Sigmoid colon (tissue), 7 donors: Measurements from ENCODE around the gene TFEC. TPM values are rescaled to one million over a fixed set of nuclear protein-coding genes. Genes with fewer than 3 reads are reported as not detected.
"Not testable (repeated sequence)": the region's sequence is repeated elsewhere in the genome, so short reads cannot be mapped to it uniquely, and the experiment has no call there.

Experiments used
- DNase-seq: peaks from one replicate; pipeline ENCODE4 v3.0.0-alpha.2; 2019
- H3K27ac ChIP-seq, 4 donors: fragments of 200-600 bp; sonication (generic); one replicate each; pipeline ENCODE4 v1.5.1; 2016 to 2019; ENCODE audit warnings: mild to moderate bottlenecking in 1 of 4
- H3K27me3 ChIP-seq, 3 donors: fragments of 200-600 bp; sonication (generic); one replicate each; pipeline ENCODE4 v1.5.1; 2019; ENCODE audit warnings: mild to moderate bottlenecking in 1 of 3
- H3K36me3 ChIP-seq, 4 donors: fragments of 200-600 bp; sonication (generic); one replicate each; pipeline ENCODE4 v1.5.1; 2016 to 2019
- H3K4me1 ChIP-seq, 4 donors: fragments of 200-600 bp; sonication (generic); one replicate each; pipeline ENCODE4 v1.5.1; 2017 to 2019
- H3K4me3 ChIP-seq, 4 donors: fragments of 200-600 bp; sonication (generic); one replicate each; pipeline ENCODE4 v1.5.1; 2017 to 2019; ENCODE audit warnings: mild to moderate bottlenecking in 2 of 4, moderate library complexity in 1 of 4
- H3K9me3 ChIP-seq, 4 donors: fragments of 200-600 bp in 3 of 4; sonication (generic) in 3 of 4; one replicate each; pipeline versions ENCODE4 v1.5.1 to v1.6.1; 2013 to 2019
- EP300 ChIP-seq, 4 donors: sonication (generic); formaldehyde crosslinking; IDR thresholded peaks; one replicate each; pipeline ENCODE4 v1.6.1; 2017; ENCODE audit warnings: antibody characterized with exemption in 4 of 4
- POLR2A ChIP-seq, 2 donors: fragments of 450-650 bp; IDR thresholded peaks; one replicate each; pipeline ENCODE4 v1.6.1; 2016; ENCODE audit warnings: antibody characterized with exemption in 2 of 2, mild to moderate bottlenecking in 2 of 2, moderate library complexity in 2 of 2
- POLR2AphosphoS5 ChIP-seq, 4 donors: sonication (generic); formaldehyde crosslinking; IDR thresholded peaks; one replicate each; pipeline ENCODE4 v1.6.1; 2017; ENCODE audit warnings: antibody characterized with exemption in 4 of 4
- WGBS, 2 donors: extraction: QIAGEN DNeasy Blood & Tissue Kit; methylation state at CpG; one replicate each; pipeline ENCODE4 v1.1.7; 2013; 5-methylcytosine and 5-hydroxymethylcytosine counted together
- intact Hi-C: fragments of 100-400 bp; cut with DNase I; formaldehyde crosslinking; loops from one replicate; pipeline ENCODE4 v1.15.1; 2023
- polyA plus RNA-seq, 3 donors: library from polyadenylated mRNA; stranded (reverse); fragments of 200-250 nt; gene quantifications; one replicate each; pipeline ENCODE4 v1.2.3, GENCODE V29; 2013
- total RNA-seq, 4 donors: library from RNA; depleted of rRNA; stranded (reverse); fragments of >200 nt; gene quantifications; one replicate each; pipeline ENCODE4 v1.1.0, GENCODE V29; 2016
- TF ChIP-seq, protein P1 (sequence below), 4 experiments: fragments of 450-650 bp in 3 of 4; fragments of 200-600 bp in 1 of 4; IDR thresholded peaks; one replicate each; pipeline ENCODE4 v1.5.1; 2016 to 2019; ENCODE audit warnings: antibody characterized with exemption in 4 of 4, mild to moderate bottlenecking in 3 of 4, moderate library complexity in 2 of 4
- donor health status: healthy with polysubstance abuse.
- donor health status: Bipolar disorder and iron deficiency.
- donor health status: healthy.

TFEC gene
- total and polyA plus RNA-seq, 7 donors: 2.0 to 9.1 (median 4.3) TPM

DNA sequence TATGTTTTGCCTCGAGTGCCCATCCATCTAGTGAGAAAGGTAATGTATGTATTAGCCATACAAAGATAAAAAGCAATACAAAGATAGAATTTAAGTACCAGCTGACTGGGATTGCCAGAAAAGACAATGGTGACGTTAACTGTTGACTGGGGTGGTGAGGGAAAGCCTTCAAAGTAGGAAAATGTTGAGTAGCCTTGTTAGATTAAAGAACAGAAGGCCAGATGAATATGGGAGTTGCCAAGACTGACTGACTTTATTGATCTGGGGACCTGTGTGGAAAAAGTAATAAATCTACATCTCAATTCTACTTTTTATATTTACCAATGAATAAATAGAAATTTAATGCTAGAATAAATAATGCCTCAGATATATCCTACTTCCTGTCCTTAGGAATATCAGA, 97.7 kb downstream of the TFEC start:
- no peak for DNase-seq
- H3K36me3 ChIP-seq: no peaks in the 10 kb centered on the region
- intact Hi-C loops: no loop called here
- H3K4me1 ChIP-seq: no peaks in the 10 kb centered on the region
- no peak overlapping the region for H3K4me3 ChIP-seq
- H3K27ac ChIP-seq: no peak overlapping the region
- no peak for TF ChIP-seq POLR2AphosphoS5 (IDR thresholded peaks at IDR 0.05)
- TF ChIP-seq POLR2A (IDR thresholded peaks at IDR 0.05): no peak
- TF ChIP-seq, protein P1, sequence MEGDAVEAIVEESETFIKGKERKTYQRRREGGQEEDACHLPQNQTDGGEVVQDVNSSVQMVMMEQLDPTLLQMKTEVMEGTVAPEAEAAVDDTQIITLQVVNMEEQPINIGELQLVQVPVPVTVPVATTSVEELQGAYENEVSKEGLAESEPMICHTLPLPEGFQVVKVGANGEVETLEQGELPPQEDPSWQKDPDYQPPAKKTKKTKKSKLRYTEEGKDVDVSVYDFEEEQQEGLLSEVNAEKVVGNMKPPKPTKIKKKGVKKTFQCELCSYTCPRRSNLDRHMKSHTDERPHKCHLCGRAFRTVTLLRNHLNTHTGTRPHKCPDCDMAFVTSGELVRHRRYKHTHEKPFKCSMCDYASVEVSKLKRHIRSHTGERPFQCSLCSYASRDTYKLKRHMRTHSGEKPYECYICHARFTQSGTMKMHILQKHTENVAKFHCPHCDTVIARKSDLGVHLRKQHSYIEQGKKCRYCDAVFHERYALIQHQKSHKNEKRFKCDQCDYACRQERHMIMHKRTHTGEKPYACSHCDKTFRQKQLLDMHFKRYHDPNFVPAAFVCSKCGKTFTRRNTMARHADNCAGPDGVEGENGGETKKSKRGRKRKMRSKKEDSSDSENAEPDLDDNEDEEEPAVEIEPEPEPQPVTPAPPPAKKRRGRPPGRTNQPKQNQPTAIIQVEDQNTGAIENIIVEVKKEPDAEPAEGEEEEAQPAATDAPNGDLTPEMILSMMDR (IDR thresholded peaks at IDR 0.05): no peak
- no peak for TF ChIP-seq EP300 (IDR thresholded peaks at IDR 0.05)
- no peaks in the 10 kb centered on the region for H3K27me3 ChIP-seq
- no peaks in the 10 kb centered on the region for H3K9me3 ChIP-seq
- 61 to 71% methylated on average over 2 of the region's 2 CpGs for WGBS, 2 donors

DNA sequence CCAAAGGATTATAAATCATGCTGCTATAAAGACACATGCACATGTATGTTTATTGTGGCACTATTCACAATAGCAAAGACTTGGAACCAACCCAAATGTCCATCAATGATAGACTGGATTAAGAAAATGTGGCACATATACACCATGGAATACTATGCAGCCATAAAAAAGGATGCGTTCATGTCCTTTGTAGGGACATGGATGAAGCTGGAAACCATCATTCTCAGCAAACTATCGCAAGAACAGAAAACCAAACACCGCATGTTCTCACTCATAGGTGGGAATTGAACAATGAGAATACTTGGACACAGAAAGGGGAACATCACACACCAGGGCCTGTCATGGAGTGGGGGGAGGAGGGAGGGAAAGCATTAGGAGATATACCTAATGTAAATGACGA, 100.4 kb downstream of the TFEC start:
- H3K9me3 ChIP-seq: not testable (repeated sequence)

DNA sequence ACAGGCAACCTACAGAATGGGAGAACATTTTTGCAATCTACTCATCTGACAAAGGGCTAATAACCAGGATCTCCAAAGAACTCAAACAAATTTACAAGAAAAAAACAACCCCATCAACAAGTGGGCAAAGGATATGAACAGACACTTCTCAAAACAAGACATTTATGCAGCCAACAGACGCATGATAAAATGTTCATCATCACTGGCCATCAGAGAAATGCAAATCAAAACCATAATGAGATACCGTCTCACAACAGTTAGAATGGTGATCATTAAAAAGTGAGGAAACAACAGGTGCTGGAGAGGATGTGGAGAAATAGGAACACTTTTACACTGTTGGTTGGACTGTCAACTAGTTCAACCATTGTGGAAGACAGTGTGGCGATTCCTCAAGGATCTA, 100.8 kb downstream of the TFEC start:
- DNase-seq, H3K9me3 ChIP-seq, H3K4me1 ChIP-seq, intact Hi-C loops, H3K4me3 ChIP-seq, H3K27ac ChIP-seq, H3K27me3 ChIP-seq, H3K36me3 ChIP-seq: not testable (repeated sequence)
- 92 to 96% methylated on average over 3 of the region's 3 CpGs for WGBS, 2 donors

More for the DNA sequence above, 100.4 kb downstream of the TFEC start:
- H3K4me1 ChIP-seq, DNase-seq, H3K4me3 ChIP-seq, H3K36me3 ChIP-seq, intact Hi-C loops, H3K27me3 ChIP-seq, H3K27ac ChIP-seq: not testable (repeated sequence)
- WGBS, 2 donors: 85 to 96% methylated on average over 3 to 4 of the region's 4 CpGs

DNA sequence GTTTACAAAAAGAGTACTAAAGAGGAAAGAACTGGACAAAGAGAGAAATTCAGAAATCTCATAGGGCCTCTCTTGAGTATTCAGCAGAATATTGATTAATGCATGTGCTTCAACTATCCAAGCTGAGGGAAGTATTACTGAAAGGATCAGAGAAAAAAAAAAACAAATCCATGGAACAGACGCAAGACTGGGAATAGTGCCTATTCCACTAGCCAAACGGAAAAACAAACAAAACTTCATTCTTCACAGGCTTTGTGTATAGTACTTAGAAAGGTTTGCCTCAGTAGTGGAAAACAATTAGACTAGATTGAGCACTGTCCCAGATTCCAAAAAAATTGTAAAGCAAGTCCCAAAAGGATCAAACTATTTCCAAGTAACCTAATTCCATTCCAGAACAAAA, 106.2 kb downstream of the TFEC start:
- peaks cover 0 to 8% (median 3%) of the 10 kb centered on the region in 4 donors for H3K4me1 ChIP-seq

DNA sequence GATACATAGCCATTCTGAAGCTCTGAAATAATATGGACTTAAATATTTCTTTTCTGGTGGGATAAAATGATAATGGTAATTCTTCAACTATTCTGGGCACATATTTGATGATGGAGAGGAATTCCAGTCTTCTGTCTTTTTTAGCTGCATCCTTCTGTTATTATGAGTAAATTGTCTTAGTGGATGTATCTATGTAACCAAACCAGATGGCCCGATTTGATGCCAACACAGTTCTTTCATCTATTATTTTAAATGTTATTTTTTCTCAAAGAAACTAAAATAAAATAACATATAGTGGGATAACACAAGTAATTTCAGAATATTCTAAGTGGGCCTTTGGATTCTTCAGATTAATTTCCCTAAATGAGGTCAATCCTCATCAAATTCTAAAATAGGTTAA, 110.2 kb downstream of the TFEC start:
- H3K27me3 ChIP-seq: no peaks in the 10 kb centered on the region

More for the DNA sequence above, 106.2 kb downstream of the TFEC start:
- no peak for DNase-seq
- no peak for TF ChIP-seq EP300 (IDR thresholded peaks at IDR 0.05)
- TF ChIP-seq POLR2A (IDR thresholded peaks at IDR 0.05): no peak
- TF ChIP-seq, protein P1 (IDR thresholded peaks at IDR 0.05): no peak
- TF ChIP-seq POLR2AphosphoS5 (IDR thresholded peaks at IDR 0.05): no peak
- H3K9me3 ChIP-seq: no peaks in the 10 kb centered on the region
- no peak overlapping the region for H3K27ac ChIP-seq
- intact Hi-C loops: no loop called here
- no peaks in the 10 kb centered on the region for H3K36me3 ChIP-seq
- no peak overlapping the region for H3K4me3 ChIP-seq
- H3K27me3 ChIP-seq: no peaks in the 10 kb centered on the region
- 16 to 47% methylated on average over 2 of the region's 2 CpGs for WGBS, 2 donors

DNA sequence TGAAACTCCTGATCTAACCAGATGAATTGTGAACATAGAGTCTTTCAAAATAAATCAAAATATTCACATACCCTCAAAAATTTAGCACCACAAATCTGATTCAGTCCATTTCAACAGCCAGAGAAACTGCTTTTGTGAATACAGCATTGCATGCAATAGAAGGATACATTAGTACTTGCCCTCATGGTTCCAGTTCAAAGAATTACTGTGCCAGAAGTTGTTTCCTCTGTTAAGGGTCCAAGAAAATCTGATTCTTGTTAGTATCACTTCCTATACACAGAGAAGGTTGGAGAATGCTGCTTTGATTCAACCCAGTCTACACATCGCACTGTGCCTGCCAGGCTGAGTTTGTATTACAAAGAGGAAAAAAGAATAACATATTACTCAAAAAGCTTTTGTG, 115.6 kb downstream of the TFEC start:
- Histone ChIP-seq H3K27ac (no peak overlapping the region), H3K4me3 (no peak overlapping the region), H3K4me1 (peaks cover 0 to 8% (median 3%) of the 10 kb centered on the region in 4 donors), H3K9me3 (no peaks in the 10 kb centered on the region), H3K27me3 (no peaks in the 10 kb centered on the region), H3K36me3 (no peaks in the 10 kb centered on the region)
- TF ChIP-seq, protein P1 (IDR thresholded peaks at IDR 0.05): no peak
- TF ChIP-seq POLR2AphosphoS5 (IDR thresholded peaks at IDR 0.05) (no peak), POLR2A (IDR thresholded peaks at IDR 0.05) (no peak), EP300 (IDR thresholded peaks at IDR 0.05) (no peak)
- 75 to 90% methylated on average over 1 of the region's 1 CpG for WGBS, 2 donors
- intact Hi-C loops: loop anchor here (5.0 kb wide), 1 partner anchor 1833 kb away; no protein-coding TSS in a partner anchor
- no peak for DNase-seq

More for the DNA sequence above, 110.2 kb downstream of the TFEC start:
- H3K36me3 ChIP-seq: no peaks in the 10 kb centered on the region
- H3K27ac ChIP-seq: no peak overlapping the region
- intact Hi-C loops: no loop called here
- TF ChIP-seq POLR2A (IDR thresholded peaks at IDR 0.05) (no peak), POLR2AphosphoS5 (IDR thresholded peaks at IDR 0.05) (no peak), EP300 (IDR thresholded peaks at IDR 0.05) (no peak)
- TF ChIP-seq, protein P1 (IDR thresholded peaks at IDR 0.05): no peak
- no peak for DNase-seq
- peaks cover 0 to 8% (median 3%) of the 10 kb centered on the region in 4 donors for H3K4me1 ChIP-seq
- 90 to 93% methylated on average over 1 of the region's 1 CpG for WGBS, 2 donors
- H3K9me3 ChIP-seq: no peaks in the 10 kb centered on the region
- H3K4me3 ChIP-seq: no peak overlapping the region
